NCI-H2196 treated with DMSO at 0.1 percent for 48 hours (cell line): ENCODE measurements around the gene NEUROG2.

Experiments used
- DNase-seq: peaks from one replicate; lab custom pipeline; 2025; ENCODE audit not compliant: unreplicated experiment; lab: John Stamatoyannopoulos, UW

NEUROG2 gene

DNA sequence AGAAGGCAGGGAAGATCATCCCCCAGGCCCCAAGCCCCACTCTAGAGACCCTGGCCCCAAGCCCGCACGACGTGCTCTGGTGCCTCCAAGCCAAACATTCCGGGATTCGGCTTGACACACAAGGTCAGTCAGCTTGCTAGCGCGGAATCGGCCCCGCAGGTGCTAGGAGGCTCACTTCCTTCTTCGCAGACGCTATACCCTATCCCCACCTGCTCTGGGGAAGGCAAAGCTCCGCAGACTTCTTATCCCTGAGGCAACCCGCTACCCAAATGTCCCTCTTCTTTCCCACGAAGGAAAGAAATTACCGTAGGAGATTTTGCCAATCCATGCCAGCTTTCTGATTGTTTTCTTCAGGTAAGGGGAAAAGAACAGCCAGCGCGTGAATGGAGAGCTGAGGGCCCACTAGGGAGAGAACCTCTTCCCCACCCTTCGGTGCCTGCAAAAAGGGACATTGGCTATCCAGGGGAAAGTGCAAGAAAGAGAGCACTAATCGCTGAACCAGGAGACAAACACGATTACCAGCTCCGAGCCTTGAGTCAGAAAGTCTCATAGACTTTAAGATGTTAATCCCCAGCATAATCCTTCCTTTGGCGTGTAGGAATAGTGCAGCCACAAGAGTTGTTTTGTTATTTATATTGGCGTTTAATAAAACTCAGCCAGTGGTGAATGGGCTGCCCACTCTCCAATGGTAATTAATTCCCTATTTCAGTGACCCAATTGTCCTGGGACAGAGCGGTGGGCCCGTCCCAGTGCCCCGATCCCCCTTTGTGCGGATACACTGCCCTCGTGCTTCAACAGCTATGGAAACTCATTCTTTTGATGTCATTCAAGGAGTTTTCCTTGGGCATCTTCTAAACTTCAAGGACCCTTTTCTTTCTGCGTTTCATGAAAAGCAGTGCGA lies 5.4 kb upstream of the NEUROG2 start:
- DNase-seq: no peak

DNA sequence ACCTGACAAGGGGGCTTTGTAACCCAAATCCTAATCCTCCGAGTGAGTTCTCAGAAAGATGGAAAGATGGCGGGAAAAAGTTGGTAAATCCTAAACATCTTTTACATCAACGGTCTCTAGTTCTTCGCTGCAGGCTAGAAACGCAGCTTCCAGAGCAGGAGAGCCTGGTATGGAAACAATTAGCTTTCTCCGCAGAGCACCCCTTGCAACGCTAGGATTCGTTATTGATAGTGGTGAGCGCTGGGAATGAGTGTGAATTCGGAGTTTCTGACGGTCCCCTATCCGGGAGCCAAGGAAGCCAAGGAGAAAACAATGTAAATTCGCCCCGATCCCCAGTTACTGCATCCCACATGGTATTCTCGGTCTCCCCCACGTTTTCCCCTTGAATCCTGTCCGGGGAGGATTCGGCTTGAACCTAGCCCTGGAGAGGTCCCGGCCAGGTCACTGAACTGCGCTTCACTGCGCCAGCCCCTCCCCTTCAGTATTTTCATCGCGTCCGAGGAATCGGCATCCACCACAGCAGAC lies 4.7 kb upstream of the NEUROG2 start:
- DNase-seq: no peak

DNA sequence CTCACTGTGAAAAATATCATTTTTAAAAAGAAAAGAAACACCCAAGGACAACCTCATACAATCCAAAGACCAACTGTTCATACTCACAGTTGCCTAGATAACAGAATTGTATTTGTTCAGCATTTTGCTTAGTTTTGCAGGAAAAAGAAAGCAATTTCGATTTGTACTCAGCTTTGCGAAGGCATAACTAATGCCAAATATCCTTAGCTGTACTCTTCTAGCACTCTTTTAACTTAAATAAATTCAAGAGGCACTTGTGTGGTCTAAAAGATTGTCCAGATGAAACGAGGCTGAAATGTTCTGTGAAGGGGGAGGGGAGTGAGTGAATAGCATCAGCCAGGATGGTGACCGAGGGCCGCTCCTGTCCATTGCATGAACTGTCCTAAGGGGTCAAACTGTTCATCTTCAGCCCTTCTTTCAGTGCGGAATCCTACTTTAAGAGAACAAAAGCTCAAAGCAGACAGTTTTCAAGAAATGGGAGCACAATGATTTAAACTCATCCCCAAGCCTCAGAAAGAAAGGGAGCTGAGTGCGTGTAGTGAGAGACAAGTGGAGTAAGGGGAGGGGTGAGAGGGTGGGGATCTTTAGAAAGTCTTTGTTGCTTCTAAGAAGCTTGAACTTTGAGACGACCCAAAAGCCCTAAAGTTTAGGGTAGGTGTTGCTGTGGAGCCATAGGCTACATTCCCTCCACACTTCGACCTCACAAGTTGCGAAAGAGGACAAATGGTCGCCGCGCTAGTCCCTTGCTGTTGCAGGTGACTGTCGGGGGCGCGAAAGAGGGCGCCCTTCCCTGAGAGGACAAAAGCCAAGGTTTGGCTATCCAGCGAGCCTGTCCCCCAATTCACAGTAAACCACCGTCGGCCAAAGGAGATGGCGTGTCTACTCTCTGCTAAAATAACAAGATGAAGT lies 4.0 kb upstream of the NEUROG2 start:
- DNase-seq: no peak

DNA sequence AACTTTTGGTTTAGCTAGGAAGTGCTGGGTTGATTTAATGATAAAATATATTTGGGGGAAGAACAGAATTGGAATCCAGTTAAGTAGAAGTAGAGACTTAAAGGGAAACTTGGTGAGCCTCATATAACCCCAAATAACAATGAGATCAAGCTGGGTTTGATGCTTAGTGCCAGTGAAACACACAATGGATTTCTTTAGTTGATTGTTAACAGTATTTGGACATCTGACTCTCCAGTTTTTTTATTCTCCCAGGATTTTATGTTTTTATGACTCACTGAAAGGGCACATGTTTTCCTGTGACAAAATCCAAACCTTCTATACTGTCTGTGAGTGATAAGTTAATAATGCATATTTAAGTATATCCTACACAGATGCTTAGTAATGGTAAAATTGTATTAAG lies 2.7 kb upstream of the NEUROG2 start:
- DNase-seq: no peak

DNA sequence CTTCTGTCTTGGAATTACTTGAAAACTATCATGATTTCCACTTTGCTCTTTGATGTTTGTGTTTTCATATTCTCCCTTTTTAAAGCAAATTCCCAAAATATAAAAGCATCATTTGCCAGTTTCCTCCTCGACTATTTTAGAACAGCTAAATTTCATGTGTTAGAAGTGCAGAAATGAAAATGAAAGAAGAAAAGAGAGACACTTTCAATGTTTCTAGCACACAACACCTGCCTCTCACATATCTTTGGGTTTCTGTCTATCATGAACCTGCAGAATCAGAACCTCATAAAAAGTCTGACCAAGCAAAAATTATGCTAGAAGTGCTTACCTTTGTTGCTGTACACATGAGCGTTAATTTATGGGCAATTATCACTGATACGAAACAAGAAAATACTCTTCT lies 1.9 kb upstream of the NEUROG2 start:
- DNase-seq: no peak

DNA sequence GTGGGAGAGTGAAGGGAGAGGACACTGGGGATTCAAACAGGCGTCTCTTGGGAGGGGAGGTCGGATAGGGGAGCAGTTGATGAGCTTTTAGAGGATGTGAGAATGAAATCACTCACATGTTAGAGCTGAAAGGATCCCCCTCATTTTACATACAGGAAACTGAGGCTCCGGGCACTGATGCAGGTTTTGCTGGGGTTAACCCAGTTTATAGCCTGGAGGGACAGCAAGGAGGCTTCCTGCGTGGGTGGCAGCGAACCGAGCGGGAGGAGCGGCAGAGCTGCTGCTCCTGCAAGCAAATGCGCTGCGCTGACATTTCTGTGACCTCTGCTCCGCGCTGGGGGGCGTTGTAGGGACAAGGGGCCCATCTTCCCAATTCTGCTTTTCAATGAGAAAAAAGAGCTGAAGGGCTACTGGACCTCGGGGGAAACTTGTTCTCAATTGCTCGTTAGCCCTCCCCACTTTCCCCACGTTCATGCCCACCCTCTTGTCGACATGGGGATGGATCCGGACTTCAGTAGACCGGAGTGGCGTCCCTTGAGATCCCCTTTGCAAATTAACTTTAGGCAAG lies 1.2 kb upstream of the NEUROG2 start:
- no peak for DNase-seq

DNA sequence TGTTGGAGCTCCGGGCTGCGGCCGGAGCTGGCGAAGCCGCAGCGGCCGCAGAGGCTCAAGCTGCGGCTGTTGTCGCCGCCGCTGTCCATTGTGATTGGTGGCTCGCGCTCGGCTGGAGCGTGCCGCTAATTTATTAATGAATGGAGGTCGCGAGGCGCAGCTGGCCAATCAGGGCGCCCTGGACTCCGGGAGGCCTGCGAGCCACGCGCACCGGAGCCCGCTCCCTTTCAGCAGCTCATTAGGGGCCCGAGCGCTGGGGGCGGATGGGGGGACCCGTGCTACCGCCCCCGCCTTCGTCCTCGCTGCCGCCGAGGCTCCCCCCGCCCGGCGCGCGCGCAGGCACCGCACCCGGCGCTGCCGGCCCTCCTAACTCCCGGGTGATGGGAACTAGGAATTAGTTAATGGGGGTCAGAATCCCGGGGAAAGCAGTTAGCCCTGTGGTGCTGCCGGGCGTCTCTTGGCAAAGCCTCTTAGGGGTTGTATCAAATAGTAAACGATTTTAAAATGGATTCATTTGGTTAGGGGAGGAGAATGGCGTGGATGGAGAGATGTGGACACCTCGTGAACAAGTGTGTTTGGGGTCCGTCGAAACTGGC lies 589 bp upstream of the NEUROG2 start:
- DNase-seq: no peak

DNA sequence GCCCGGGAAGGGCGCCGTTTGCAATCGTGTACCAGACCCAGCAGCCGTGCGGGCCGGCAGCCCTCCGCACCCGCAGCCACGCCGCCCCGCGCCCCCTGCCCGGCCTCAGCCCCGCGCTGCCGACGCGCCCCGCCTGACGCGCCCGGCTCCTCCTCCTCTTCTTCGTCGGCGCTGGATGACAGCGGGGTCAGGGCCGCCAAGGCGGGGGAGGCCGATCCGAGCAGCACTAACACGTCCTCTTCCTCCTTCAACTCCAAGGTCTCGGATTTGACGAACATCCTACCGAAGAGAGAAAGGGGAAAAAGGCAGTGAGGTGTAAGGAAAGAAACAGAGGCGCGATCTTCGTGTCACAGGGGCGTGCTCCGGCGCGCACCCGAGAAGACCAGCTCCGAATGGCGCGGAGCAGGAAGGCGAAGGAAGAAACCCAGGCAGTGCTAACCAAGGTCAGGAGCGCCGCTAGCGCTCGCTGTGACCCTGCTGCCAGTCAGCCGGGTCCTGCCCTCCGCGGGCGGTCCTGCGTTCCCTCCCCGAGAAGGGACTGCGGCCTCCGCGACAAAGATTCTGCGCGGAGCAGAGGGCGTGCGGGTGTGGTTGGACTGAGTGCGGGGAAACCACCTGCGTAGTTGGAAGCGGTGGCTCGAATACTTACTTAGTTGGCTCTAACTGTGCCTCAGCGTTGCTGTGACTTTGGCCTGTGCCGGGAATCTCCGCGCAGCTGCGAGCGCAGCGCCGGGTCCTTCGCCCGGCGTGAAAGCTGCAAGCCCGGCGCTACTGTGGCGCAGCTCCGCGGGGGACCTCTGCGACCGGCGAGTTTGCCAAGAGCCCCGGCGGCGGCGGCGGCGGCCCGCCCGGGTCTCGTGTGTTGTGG lies 548 bp downstream of the NEUROG2 start:
- DNase-seq: no peak

DNA sequence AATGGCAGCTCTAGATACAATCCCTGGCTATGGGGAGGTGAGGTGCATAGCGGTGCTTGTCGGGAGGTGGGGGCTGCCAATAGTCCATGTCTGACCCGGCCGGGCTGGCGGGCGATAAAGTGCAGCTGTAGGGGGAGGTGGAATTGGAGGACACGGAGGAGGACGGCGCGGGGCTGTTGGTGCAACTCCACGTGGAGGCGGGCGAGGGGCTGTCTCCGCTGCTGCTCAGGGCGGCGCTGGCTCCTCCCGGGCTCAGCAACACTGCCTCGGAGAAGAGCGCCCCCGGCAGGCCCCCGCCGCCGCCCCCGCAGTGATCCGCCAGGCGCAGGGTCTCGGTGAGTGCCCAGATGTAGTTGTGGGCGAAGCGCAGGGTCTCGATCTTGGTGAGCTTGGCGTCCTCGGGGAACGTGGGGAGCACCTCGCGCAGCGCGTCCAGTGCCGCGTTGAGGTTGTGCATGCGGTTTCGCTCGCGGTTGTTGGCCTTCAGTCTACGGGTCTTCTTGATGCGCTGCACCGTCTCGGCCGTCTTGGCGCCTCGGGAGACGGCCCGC lies 1.3 kb downstream of the NEUROG2 start:
- no peak for DNase-seq

DNA sequence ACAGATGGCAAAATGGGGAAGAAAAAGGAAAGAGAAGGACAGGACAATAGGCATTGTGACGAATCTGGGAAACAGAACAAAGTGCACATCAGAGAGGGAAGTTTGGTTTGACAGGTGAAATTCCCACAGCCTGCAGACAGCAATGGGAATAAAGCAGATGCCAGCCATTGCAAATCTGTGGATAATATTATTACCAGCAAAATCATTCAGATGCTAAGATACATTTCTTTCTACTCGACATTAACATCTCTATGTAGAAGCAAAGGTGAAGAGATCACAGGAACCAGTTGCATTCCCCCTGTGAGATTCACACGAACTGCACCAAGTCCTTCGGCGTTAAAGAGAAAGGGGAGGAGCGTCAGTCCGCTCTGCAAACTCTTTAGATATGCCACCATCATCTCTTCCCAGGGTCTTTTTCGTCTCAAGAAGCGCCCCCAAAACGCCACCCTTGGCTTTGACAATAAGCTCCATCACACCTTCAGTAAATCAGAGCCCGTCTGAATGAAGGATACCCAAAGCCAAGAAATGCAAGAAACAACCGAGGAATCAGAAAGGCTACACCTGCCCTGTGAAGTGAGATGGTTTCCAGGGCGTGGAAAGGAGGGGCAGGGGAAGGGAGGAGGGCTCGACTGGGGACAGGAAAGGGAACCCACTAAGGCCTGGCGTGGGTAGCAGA lies 1.9 kb downstream of the NEUROG2 start:
- DNase-seq: no peak

DNA sequence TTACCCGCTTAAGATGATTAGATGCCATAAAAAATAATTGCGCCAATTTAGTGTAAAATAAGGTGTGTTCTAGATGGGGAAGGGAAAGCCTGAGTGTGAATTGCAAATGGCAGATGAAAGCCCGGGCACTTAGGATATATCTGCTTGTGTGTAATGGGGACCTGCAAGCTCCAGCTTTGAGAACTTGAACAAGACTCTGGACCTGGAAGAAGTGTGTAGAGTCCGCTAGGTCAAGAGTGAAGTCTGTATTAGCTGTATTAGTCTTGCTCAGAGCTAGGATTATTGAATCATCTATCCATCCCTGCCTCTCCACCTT lies 4.2 kb downstream of the NEUROG2 start:
- DNase-seq: no peak

DNA sequence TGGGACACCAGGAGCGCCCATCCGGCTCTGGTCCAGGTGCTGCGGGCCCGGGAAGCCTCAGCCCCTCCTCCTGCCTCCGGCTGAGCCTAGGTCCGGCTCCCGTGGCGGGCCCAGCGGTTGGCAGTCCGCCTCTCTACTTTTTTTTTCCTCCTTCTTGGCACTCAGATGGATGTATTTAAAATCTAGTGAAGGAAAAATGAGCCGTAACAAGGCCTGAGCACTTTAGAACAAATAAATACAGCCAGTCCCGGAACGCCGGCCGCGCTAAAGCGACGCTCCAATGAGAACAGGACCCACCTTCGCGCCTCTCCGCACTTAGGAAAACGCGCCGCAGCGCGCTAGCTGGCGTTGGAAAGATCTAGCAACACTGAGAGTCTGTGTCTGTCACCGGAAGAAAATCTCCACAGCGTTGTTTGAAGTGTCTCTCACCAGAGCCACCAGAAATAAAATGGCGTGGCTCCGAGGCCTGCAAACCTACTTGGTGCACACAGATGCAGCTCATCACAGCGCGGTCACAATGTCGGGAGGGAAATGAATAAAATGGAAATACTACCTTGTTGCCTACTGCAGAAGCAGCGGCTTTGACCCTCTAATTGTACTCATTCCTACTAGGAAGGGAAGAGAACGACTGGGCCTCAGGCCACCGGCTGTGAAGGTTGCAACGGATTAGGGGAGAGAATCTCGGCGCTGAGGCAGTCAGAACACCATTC lies 4.7 kb downstream of the NEUROG2 start:
- DNase-seq: no peak

DNA sequence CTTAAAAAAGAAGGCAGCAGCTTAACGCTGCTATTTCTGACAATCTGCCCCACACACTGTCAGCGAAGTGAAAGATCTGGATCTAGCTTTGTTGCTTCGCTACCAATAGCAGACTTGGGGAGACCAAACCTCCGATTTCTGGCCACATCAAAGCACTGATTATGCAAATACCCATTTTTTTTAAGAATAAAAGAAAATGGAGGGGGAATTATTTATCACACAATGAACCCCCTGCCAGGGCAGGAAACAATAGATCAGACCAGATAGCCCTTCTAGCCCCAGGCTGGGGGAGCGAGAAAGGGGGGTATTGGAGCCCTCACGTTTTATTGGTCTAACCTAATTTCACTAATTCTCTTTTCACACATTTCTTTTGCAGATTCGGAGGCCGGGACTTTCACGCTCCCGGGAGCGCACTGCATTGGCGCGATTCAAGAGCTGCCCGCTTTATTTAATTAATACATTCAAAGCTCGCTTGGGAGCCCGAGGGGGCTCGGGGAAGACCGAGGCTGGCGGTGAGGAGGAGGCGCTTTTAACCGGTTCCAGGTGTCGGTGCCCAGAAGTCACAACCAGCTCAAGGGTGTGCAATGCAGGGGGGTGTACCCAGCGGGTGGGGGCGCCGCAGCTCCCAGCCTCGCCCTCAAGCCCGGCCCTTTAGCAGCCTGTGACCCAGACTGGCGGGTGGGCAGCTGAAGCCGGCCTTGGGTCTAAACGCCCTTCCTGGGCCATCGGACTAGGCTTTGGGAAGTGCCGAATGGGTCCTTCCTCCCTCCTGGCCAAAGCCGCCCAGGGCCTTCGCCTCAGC lies 5.5 kb downstream of the NEUROG2 start:
- DNase-seq: no peak

DNA sequence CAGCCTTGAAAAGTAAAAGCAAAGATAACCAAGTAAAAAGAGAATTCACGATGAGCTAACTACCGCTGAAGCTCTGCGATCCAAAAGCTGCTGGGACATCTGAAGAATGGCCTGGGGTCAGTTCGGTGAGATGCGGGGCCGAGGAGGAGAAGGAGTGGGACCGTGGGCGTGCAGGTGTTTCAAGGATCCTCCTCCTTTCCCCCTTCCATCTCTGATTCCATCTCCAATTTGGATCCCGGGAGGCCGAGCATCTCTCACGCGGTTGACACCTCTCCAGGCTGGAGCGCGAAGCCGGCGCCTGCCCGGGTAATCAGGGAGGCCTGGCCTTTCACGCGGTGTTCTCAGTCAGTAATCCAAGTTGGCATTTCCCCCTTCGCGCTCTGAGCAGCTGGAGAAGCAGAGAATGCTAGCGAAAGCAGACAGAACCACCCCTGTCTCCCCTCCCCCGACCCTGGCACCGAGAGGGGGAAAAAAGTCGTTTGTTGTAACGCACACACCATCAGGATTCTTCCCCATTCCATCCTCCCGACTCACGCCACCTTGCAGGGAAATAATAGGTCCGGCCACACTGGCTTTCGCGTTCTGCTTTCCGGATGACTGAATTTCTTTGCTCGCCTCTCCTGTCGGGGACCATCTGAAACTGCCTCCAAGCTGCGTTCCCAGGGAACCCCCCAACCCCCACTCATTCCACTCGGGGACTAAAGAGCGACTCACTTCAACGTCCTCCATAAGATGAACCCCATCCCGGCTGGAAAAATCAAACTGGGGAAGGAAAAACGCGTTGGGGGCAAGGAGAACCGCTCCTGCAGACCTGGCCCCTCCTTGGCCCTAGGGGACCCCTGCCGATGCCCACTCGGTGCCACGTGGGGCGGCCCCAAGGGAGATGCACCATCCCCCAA lies 6.5 kb downstream of the NEUROG2 start:
- DNase-seq: no peak

DNA sequence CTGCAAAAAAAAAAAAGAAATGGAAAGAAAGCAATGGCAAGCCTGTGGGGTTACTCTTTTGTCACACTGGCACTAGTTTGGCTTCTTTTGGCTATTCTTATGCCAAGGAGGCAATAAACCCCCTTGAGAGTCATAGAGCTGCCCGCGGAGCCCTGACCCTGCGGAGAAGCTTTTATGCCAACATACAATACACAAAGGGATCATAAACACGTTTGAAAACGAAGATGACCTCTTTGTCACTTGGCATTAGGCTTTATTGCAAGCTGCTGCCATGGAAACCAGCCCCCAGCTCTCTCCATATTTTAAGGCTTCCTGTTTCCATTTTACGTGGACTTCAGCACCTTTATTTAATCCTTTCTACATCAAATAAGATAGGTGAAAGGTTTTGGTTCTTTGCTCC lies 7.6 kb downstream of the NEUROG2 start:
- DNase-seq: no peak

DNA sequence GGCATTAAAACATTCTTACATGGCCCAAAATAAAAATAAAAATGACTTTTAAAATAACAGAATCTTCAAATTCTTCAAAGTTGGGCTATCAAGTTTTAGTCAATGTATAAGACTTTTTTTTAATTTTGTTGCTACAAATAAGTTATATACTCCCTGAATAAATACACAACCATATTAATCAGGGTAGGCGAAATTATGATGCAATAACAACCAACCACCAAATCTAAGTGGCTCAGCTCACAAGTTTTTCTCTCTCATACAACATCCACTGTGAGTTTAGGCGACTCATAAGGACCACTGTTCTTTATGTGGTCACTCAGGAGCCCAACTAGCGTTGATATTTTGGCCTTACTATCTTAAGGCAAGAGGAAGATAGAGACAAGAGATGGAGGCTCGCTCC lies 11.2 kb downstream of the NEUROG2 start:
- DNase-seq: no peak

DNA sequence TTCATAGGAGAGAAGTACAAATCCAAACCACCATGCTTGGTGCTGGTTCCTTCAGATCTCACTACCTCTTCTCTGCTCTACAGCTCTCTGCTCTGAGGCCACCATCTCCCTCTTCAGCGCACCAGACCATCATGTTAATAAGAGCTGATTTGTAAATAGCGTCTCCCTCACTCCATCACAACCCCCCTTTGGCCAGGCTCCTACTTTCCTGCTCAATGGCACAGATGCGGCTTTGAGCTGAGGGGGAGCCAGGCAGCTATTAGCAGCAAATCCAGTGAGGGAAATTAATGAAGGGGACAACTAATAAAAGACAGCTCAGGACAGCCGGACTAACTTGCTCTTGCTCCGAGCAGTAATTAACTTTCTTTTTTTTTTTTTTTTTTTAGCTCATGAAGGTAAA lies 13.1 kb downstream of the NEUROG2 start:
- no peak for DNase-seq
